SK-N-SH treated with all-trans-retinoic acid at 6 μM for 48 hours (cell line): ENCODE data around the gene DTL.

Experiments
- ATAC-seq: fragments of 200-7000 bp; cut with Tn5 transposase; 3 replicates; pipeline ENCODE4 v1.9.1; 2020; ENCODE audit warnings: mild to moderate bottlenecking, moderate library complexity
- ARNTL ChIP-seq: fragments of 450-650 bp; formaldehyde crosslinking; IDR thresholded peaks from 2 replicates; pipeline ENCODE4 v1.5.0; 2020; ENCODE audit warnings: low read depth, mild to moderate bottlenecking, moderate library complexity, borderline replicate concordance
- BACH2 ChIP-seq: fragments of 250-450 bp; sonication (Bioruptor Pico); IDR thresholded peaks from 2 replicates; pipeline ENCODE4 v1.9.0; 2021; ENCODE audit warnings: mild to moderate bottlenecking, borderline replicate concordance
- CSDC2 ChIP-seq: fragments of 250-450 bp; sonication (Bioruptor Pico); IDR thresholded peaks from 2 replicates; pipeline ENCODE4 v1.5.0; 2020; ENCODE audit warnings: mild to moderate bottlenecking, moderate library complexity
- CSRNP3 ChIP-seq: fragments of 250-450 bp; sonication (Bioruptor Pico); IDR thresholded peaks from 2 replicates; pipeline ENCODE4 v1.5.1; 2021; ENCODE audit warnings: mild to moderate bottlenecking, moderate library complexity
- ESRRG ChIP-seq: fragments of 250-450 bp; sonication (Bioruptor Pico); IDR thresholded peaks from 2 replicates; pipeline ENCODE4 v1.6.1; 2021; ENCODE audit warnings: mild to moderate bottlenecking
- GLIS3 ChIP-seq: fragments of 250-450 bp; sonication (Bioruptor Pico); IDR thresholded peaks from 2 replicates; pipeline ENCODE4 v1.5.0; 2020; ENCODE audit warnings: mild to moderate bottlenecking, moderate library complexity
- ISL1 ChIP-seq: fragments of 250-450 bp; sonication (Bioruptor Pico); IDR thresholded peaks from 2 replicates; pipeline ENCODE4 v2.1.2; 2022; ENCODE audit warnings: mild to moderate bottlenecking, moderate library complexity
- OSR1 ChIP-seq: fragments of 250-450 bp; sonication (Bioruptor Pico); IDR thresholded peaks from 2 replicates; pipeline ENCODE4 v1.8.0; 2022; ENCODE audit warnings: moderate library complexity, mild to moderate bottlenecking, inconsistent platforms
- PATZ1 ChIP-seq: fragments of 250-450 bp; sonication (Bioruptor Pico); IDR thresholded peaks from 2 replicates; pipeline ENCODE4 v1.8.0; 2020; ENCODE audit warnings: mild to moderate bottlenecking, moderate library complexity, borderline replicate concordance
- POU6F1 ChIP-seq: fragments of 250-450 bp; sonication (Bioruptor Pico); IDR thresholded peaks from 2 replicates; pipeline ENCODE4 v1.8.0; 2021; ENCODE audit warnings: low read depth, mild to moderate bottlenecking, moderate library complexity, borderline replicate concordance
- PPARA ChIP-seq: fragments of 250-450 bp; sonication (Bioruptor Pico); IDR thresholded peaks from 2 replicates; pipeline ENCODE4 v1.5.0; 2020; ENCODE audit warnings: mild to moderate bottlenecking, borderline replicate concordance
- RARB ChIP-seq: fragments of 250-450 bp; sonication (Bioruptor Pico); IDR thresholded peaks from 2 replicates; pipeline ENCODE4 v1.8.0; 2021; ENCODE audit warnings: mild to moderate bottlenecking, moderate library complexity
- SNAI2 ChIP-seq: fragments of 250-450 bp; sonication (Bioruptor Pico); IDR thresholded peaks from 2 replicates; pipeline ENCODE4 v1.5.0; 2020; ENCODE audit warnings: mild to moderate bottlenecking, moderate library complexity
- TCF4 ChIP-seq: fragments of 250-450 bp; sonication (Bioruptor Pico); IDR thresholded peaks from 2 replicates; pipeline ENCODE4 v1.8.0; 2021; ENCODE audit warnings: mild to moderate bottlenecking, moderate library complexity, borderline replicate concordance
- TOX ChIP-seq: fragments of 250-450 bp; sonication (Bioruptor Pico); IDR thresholded peaks from 2 replicates; pipeline ENCODE4 v1.8.0; 2021; ENCODE audit warnings: mild to moderate bottlenecking, moderate library complexity, borderline replicate concordance
- TSHZ2 ChIP-seq: fragments of 250-450 bp; sonication (Bioruptor Pico); IDR thresholded peaks from 2 replicates; pipeline ENCODE4 v1.5.0; 2020; ENCODE audit warnings: mild to moderate bottlenecking, moderate library complexity
- ZC3H10 ChIP-seq: fragments of 250-450 bp; sonication (Bioruptor Pico); IDR thresholded peaks from 2 replicates; pipeline ENCODE4 v1.5.1; 2021; ENCODE audit warnings: mild to moderate bottlenecking, moderate library complexity
- ZFP3 ChIP-seq: fragments of 250-450 bp; sonication (Bioruptor Pico); IDR thresholded peaks from 2 replicates; pipeline ENCODE4 v1.5.0; 2020; ENCODE audit warnings: mild to moderate bottlenecking, moderate library complexity
- ZFP30 ChIP-seq: fragments of 450-650 bp; formaldehyde crosslinking; IDR thresholded peaks from 2 replicates; pipeline ENCODE4 v1.5.0; 2022; ENCODE audit warnings: mild to moderate bottlenecking, moderate library complexity
- ZNF565 ChIP-seq: fragments of 450-650 bp; formaldehyde crosslinking; conservative IDR thresholded peaks from 2 replicates; pipeline ENCODE4 v1.5.0; 2020; ENCODE audit warnings: low read depth, mild to moderate bottlenecking, moderate library complexity
- ZNF70 ChIP-seq: fragments of 450-650 bp; formaldehyde crosslinking; IDR thresholded peaks from 2 replicates; pipeline ENCODE4 v1.5.0; 2020; ENCODE audit warnings: mild to moderate bottlenecking, moderate library complexity
- ZNF8 ChIP-seq: fragments of 450-650 bp; formaldehyde crosslinking; IDR thresholded peaks from 2 replicates; pipeline ENCODE4 v1.5.0; 2020; ENCODE audit warnings: mild to moderate bottlenecking, moderate library complexity

DTL gene

GRCh38 chr1:212149566-212149965, 114.0 kb downstream of the DTL start (continued):
- TF ChIP-seq SNAI2 (no peak), ESRRG (CRISPR knock-in tag) (no peak), RARB (CRISPR knock-in tag) (no peak), TCF4 (CRISPR knock-in tag) (no peak), OSR1 (CRISPR knock-in tag) (no peak), GLIS3 (no peak), ZNF565 (CRISPR knock-in tag) (no peak), ZNF8 (CRISPR knock-in tag) (no peak)
- TF ChIP-seq, all 23 proteins: peak for 0

GRCh38 chr1:212152308-212152693, 116.8 kb downstream of the DTL start:
- ATAC-seq: no peak
- TF ChIP-seq ESRRG (CRISPR knock-in tag) (no peak), PATZ1 (CRISPR knock-in tag) (no peak), CSRNP3 (CRISPR knock-in tag) (no peak)

- no peak for TF ChIP-seq ZNF565 (CRISPR knock-in tag)
- no peak for TF ChIP-seq POU6F1 (CRISPR knock-in tag)
- no peak for TF ChIP-seq ZNF70
- TF ChIP-seq ARNTL: no peak
- no peak for TF ChIP-seq PATZ1 (CRISPR knock-in tag)
- TF ChIP-seq ISL1 (CRISPR knock-in tag): no peak
- TF ChIP-seq SNAI2: no peak
- no peak for TF ChIP-seq ZC3H10 (CRISPR knock-in tag)
- TF ChIP-seq TOX (CRISPR knock-in tag): no peak
- TF ChIP-seq CSDC2 (CRISPR knock-in tag): no peak
- no peak for TF ChIP-seq ZFP30
- no peak for TF ChIP-seq BACH2 (CRISPR knock-in tag)
- TF ChIP-seq ZNF8 (CRISPR knock-in tag): no peak
- no peak for TF ChIP-seq PPARA (CRISPR knock-in tag)
- ATAC-seq: no peak
These were observed 117.3 kb downstream of the DTL start for GRCh38 chr1:212152869-212153268.

GRCh38 chr1:212153635-212154034, 118.1 kb downstream of the DTL start:
- TF ChIP-seq BACH2 (CRISPR knock-in tag) (no peak), PATZ1 (CRISPR knock-in tag) (no peak), ZFP30 (no peak), SNAI2 (no peak), TCF4 (CRISPR knock-in tag) (no peak), ZNF8 (CRISPR knock-in tag) (no peak), RARB (CRISPR knock-in tag) (no peak), CSDC2 (CRISPR knock-in tag) (no peak), ZFP3 (no peak), TSHZ2 (no peak), PPARA (CRISPR knock-in tag) (no peak), GLIS3 (no peak), TOX (CRISPR knock-in tag) (no peak), POU6F1 (CRISPR knock-in tag) (no peak), ISL1 (CRISPR knock-in tag) (no peak)
- ATAC-seq: no peak
